ENCODE data around the gene DTX3. TPM values are rescaled to one million over a fixed set of nuclear protein-coding genes. Genes with fewer than 3 reads are reported as not detected.
"Not testable (repeated sequence)": the region's sequence is repeated elsewhere in the genome, so short reads cannot be mapped to it uniquely, and the experiment has no call there.

DTX3 gene
- total RNA-seq, 1 donor from 2014 or later = 83.0 TPM

DNA sequence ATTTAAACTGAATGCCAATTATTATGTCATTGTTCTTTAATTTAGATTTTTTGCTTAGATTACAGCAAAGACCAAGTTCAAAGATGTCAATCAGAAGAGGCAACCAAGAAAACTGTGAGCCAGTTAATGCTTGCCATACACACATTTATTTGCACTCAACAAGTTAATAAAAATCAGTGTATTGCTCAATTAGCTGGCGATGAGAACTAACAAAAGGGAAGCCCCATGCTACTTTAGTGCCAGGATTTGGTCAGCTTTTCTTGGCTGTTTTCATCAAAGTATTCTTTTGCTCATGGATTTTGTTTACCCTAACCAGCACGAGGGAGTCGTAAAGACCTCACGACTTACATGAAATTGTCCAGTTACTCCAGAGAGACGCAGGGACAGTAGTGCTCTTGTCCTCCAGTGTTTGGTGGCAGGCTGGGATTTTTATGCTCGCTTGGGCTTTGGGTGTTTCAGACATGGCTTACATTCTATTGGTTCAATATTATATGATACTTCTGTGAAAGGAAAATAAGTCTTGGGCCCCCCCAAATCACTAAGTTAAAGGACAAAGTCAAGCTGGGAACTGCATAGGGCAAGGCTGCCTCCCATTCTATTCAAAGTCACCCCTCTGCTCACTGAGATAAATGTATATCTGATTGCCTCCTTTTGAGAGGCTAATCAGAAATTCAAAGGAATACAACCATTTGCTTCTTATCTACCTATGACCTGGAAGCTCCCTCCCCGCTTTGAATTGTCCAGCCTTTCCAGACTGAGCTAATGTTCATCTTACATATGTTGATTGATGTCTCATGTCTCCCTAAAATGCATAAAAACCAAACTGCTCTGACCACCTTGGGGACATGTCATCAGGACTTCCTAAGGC is 35.8 kb downstream of the DTX3 start:
- Mint-ChIP-seq H3K4me1 (ENCODE audit: low read depth) (no peaks in the 10 kb centered on the region), H3K4me3 (ENCODE audit: low read depth) (no peak overlapping the region), H3K27me3 (peaks cover 42% of the 10 kb centered on the region), H3K27ac (no peak overlapping the region), H3K9me3 (ENCODE audit: low read depth) (peaks cover 3% of the 10 kb centered on the region), H3K36me3 (ENCODE audit: insufficient read depth) (no peaks in the 10 kb centered on the region)
- TF ChIP-seq CTCF (IDR thresholded peaks at IDR 0.05; ENCODE audit: unreplicated experiment) = no peak
- no peak for DNase-seq (ENCODE audit: low spot score, unreplicated experiment)

GRCh38 chr12:57641699-57642442 is 37.2 kb downstream of the DTX3 start:
- Mint-ChIP-seq H3K4me1 (ENCODE audit: low read depth) (no peaks in the 10 kb centered on the region), H3K9me3 (ENCODE audit: low read depth) (peaks cover 3% of the 10 kb centered on the region), H3K27me3 (peaks cover 38% of the 10 kb centered on the region), H3K27ac (no peak overlapping the region), H3K4me3 (ENCODE audit: low read depth) (no peak overlapping the region), H3K36me3 (ENCODE audit: insufficient read depth) (no peaks in the 10 kb centered on the region)
- DNase-seq (ENCODE audit: low spot score, unreplicated experiment) = no peak
- TF ChIP-seq CTCF (IDR thresholded peaks at IDR 0.05; ENCODE audit: unreplicated experiment) = no peak

GRCh38 chr12:57645990-57646658 is 41.5 kb downstream of the DTX3 start:
- H3K27me3 Mint-ChIP-seq; H3K9me3 Mint-ChIP-seq (ENCODE audit: low read depth); DNase-seq (ENCODE audit: low spot score, unreplicated experiment); H3K36me3 Mint-ChIP-seq (ENCODE audit: insufficient read depth); H3K27ac Mint-ChIP-seq; H3K4me1 Mint-ChIP-seq (ENCODE audit: low read depth); H3K4me3 Mint-ChIP-seq (ENCODE audit: low read depth): not testable (repeated sequence)

GRCh38 chr12:57646659-57647049 is 42.0 kb downstream of the DTX3 start:
- not testable (repeated sequence) for H3K9me3 Mint-ChIP-seq (ENCODE audit: low read depth); H3K27me3 Mint-ChIP-seq; H3K36me3 Mint-ChIP-seq (ENCODE audit: insufficient read depth); DNase-seq (ENCODE audit: low spot score, unreplicated experiment); H3K4me1 Mint-ChIP-seq (ENCODE audit: low read depth); H3K4me3 Mint-ChIP-seq (ENCODE audit: low read depth); H3K27ac Mint-ChIP-seq

DNA sequence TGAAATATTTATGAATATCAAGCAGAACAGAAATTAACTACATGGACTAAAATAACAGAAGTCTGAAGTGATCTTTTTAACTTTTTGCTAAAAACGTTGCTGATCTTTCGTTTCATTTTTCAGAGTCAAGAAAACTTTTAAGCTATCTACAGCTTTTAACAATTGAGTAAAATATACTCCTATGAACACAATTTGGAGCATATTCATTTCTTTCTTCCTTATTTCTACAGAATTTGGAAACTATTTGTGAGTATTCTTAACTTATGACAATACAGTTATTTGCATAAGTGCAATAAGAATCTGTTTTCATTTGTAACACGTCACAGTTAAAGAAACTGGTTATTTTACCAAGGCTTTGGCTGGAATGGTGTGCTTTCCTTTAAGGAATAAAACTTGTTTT is 49.4 kb downstream of the DTX3 start:
- H3K4me3 Mint-ChIP-seq (ENCODE audit: low read depth) = no peak overlapping the region

More for the DNA sequence above, 49.4 kb downstream of the DTX3 start:
- Mint-ChIP-seq H3K9me3 (ENCODE audit: low read depth) (peaks cover 14% of the 10 kb centered on the region), H3K36me3 (ENCODE audit: insufficient read depth) (peaks cover 1% of the 10 kb centered on the region), H3K4me1 (ENCODE audit: low read depth) (no peaks in the 10 kb centered on the region), H3K27ac (no peak overlapping the region), H3K27me3 (no peaks in the 10 kb centered on the region)
- TF ChIP-seq CTCF (IDR thresholded peaks at IDR 0.05; ENCODE audit: unreplicated experiment) = no peak
- DNase-seq (ENCODE audit: low spot score, unreplicated experiment) = no peak
